GM21528 (cell line): Measurements from ENCODE around the gene GRIN1.

Experiments
- ATAC-seq: cut with Tn5 transposase; IDR thresholded peaks from one replicate; pipeline ENCODE4 v1.9.1; 2021; ENCODE audit warnings: mild to moderate bottlenecking, moderate library complexity; ENCODE audit not compliant: unreplicated experiment, low FRiP score

Gene GRIN1

GRCh38 chr9:137145731-137146526 lies 7.0 kb downstream of the GRIN1 start:
- ATAC-seq = no peak

GRCh38 chr9:137146527-137146918 lies 7.6 kb downstream of the GRIN1 start:
- no peak for ATAC-seq

- no peak for ATAC-seq
Measured at GRCh38 chr9:137147091-137147792, 8.3 kb downstream of the GRIN1 start.

- ATAC-seq = no peak
Measured at GRCh38 chr9:137147793-137148160, 8.8 kb downstream of the GRIN1 start.

GRCh38 chr9:137148242-137148641 lies 9.3 kb downstream of the GRIN1 start:
- ATAC-seq = no peak

GRCh38 chr9:137148661-137149060 lies 9.7 kb downstream of the GRIN1 start:
- ATAC-seq = no peak

GRCh38 chr9:137149363-137149762 lies 10.4 kb downstream of the GRIN1 start:
- ATAC-seq = no peak

GRCh38 chr9:137149942-137150616 lies 11.1 kb downstream of the GRIN1 start:
- no peak for ATAC-seq

GRCh38 chr9:137150617-137151457 lies 11.9 kb downstream of the GRIN1 start:
- peak; percentile 40 for ATAC-seq

GRCh38 chr9:137152844-137153405 lies 14.0 kb downstream of the GRIN1 start:
- ATAC-seq = no peak

- ATAC-seq = no peak
Measured at GRCh38 chr9:137156567-137157375, 17.8 kb downstream of the GRIN1 start.

- ATAC-seq = no peak
Measured at GRCh38 chr9:137157618-137158415, 18.9 kb downstream of the GRIN1 start.

- no peak for ATAC-seq
Measured at GRCh38 chr9:137158625-137159024, 19.7 kb downstream of the GRIN1 start.

GRCh38 chr9:137159105-137160053 lies 20.4 kb downstream of the GRIN1 start:
- ATAC-seq = no peak

GRCh38 chr9:137160054-137160425 lies 21.1 kb downstream of the GRIN1 start:
- no peak for ATAC-seq

GRCh38 chr9:137160716-137161557 lies 22.0 kb downstream of the GRIN1 start:
- no peak for ATAC-seq
